Fibroblast of lung (primary cell): ENCODE measurements around the gene MEGF6.

Source experiments
- CTCF ChIP-seq, 2 donors: IDR thresholded peaks in 1 of 2; conservative IDR thresholded peaks in 1 of 2; 1 replicate in 1 of 2; 2 replicates in 1 of 2; pipeline ENCODE4 v1.5.1; 2011 to 2012; ENCODE audit warnings: low read length in 2 of 2, control low read depth in 1 of 2, inconsistent platforms in 1 of 2, low read depth in 1 of 2, mild to moderate bottlenecking in 1 of 2
- EZH2 ChIP-seq: IDR thresholded peaks from 2 replicates; pipeline ENCODE4 v1.5.1; 2012; ENCODE audit warnings: low read length, control low read depth, mild to moderate bottlenecking; ENCODE audit errors: missing control alignments

DNA sequence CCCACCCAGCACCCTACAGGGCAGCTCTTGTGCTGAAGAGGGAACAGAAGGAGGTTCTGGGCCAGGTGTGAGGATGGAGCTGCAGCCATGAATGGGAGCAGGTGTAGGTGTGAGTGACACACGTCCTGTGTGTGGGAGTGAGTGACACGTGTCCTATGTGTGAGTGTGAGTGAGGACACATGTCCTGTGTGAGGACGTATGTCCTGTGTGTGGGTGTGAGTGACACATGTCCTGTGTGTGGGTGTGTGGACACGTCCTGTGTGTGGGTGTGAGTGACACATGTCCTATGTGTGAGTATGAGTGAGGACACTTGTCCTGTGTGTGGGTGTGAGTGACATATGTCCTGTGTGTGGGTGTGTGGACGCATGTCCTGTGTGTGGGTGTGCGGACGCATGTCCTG is 26.4 kb downstream of the MEGF6 start:
- TF ChIP-seq EZH2 (no peak), CTCF (conservative IDR thresholded peaks at IDR 0.05 in 1 of 2, IDR thresholded peaks at IDR 0.05 in 1 of 2; ENCODE audit: low read depth in 1 of 2, low read length in 2 of 2) (no peak)
